A549 (cell line): ENCODE data around the gene NFAM1. TPM values are rescaled to one million over a fixed set of nuclear protein-coding genes. Genes with fewer than 3 reads are reported as not detected.

Experiments
- ATAC-seq, 2 experiments: fragments of 200-7000 bp in 1 of 2; fragments of >200 bp in 1 of 2; cut with Nextera tagmentation in 1 of 2; cut with Tn5 transposase in 1 of 2; 3 replicates each; pipeline versions ENCODE4 v1.8.0 to v1.9.1; 2018 to 2020; ENCODE audit warnings: mild to moderate bottlenecking in 1 of 2, moderate library complexity in 1 of 2
- CTCF ChIA-PET: fragments of 300-600 bp; sonication (Branson Sonifier 250); formaldehyde crosslinking; extraction: SDS; loops from one replicate; lab custom pipeline; 2021; ENCODE audit warnings: antibody characterized with exemption, inconsistent platforms; lab: Yijun Ruan, JAX
- POLR2A ChIA-PET: fragments of 350-600 bp; formaldehyde crosslinking; extraction: SDS; loops from one replicate; lab custom pipeline; 2021; ENCODE audit warnings: antibody characterized with exemption, inconsistent platforms; lab: Yijun Ruan, JAX
- DNase-seq, 2 experiments: peaks; one replicate each; pipeline versions ENCODE4 v3.0.0 to v3.0.0-alpha.2; 2011 to 2016; ENCODE audit warnings: low read depth in 1 of 2, low spot score in 1 of 2
- FAIRE-seq: peaks from 2 replicates; lab custom pipeline; 2011; peaks lifted over from hg19 to GRCh38; lab: Jason Lieb, UNC
- H3K27ac ChIP-seq, 2 experiments: fragments of >200 bp; sonication (Bioruptor Twin); formaldehyde crosslinking; 3 replicates each; pipeline ENCODE4 v1.5.1; 2016 to 2017
- H3K4me1 ChIP-seq: fragments of >200 bp; sonication (Bioruptor Twin); formaldehyde crosslinking; 3 replicates; pipeline ENCODE4 v1.6.1; 2016
- H3K4me2 ChIP-seq: fragments of >200 bp; sonication (Bioruptor Twin); formaldehyde crosslinking; 3 replicates; pipeline ENCODE4 v1.6.1; 2016
- H3K4me3 ChIP-seq: fragments of >200 bp; sonication (Bioruptor Twin); formaldehyde crosslinking; 3 replicates; pipeline ENCODE4 v1.5.1; 2016
- H3K9me3 ChIP-seq: fragments of >200 bp; sonication (Bioruptor Twin); formaldehyde crosslinking; 3 replicates; pipeline ENCODE4 v1.6.1; 2016
- BHLHE40 ChIP-seq: IDR thresholded peaks from 2 replicates; pipeline ENCODE4 v1.6.1; 2012; ENCODE audit warnings: low read depth, low read length, inconsistent platforms
- EHF ChIP-seq: fragments of 250-450 bp; sonication (Bioruptor Pico); IDR thresholded peaks from 2 replicates; pipeline ENCODE4 v1.5.0; 2020; ENCODE audit warnings: mild to moderate bottlenecking
- EHMT2 ChIP-seq: fragments of 200-600 bp; sonication (generic); IDR thresholded peaks from 2 replicates; pipeline ENCODE4 v1.6.1; 2016; ENCODE audit warnings: antibody characterized with exemption, low read depth, mild to moderate bottlenecking, moderate library complexity
- EP300 ChIP-seq, 2 experiments: fragments of >200 bp; sonication (Bioruptor Twin); formaldehyde crosslinking; IDR thresholded peaks; 2 replicates in 1 of 2; 3 replicates in 1 of 2; pipeline ENCODE4 v1.6.1; 2016 to 2017
- FOXS1 ChIP-seq: fragments of 250-450 bp; sonication (Bioruptor Pico); IDR thresholded peaks from 2 replicates; pipeline ENCODE4 v1.5.0; 2020; ENCODE audit warnings: mild to moderate bottlenecking, moderate library complexity
- HDAC2 ChIP-seq: fragments of 200-600 bp; sonication (generic); IDR thresholded peaks from 2 replicates; pipeline ENCODE4 v1.6.1; 2016
- HOXA7 ChIP-seq: fragments of 250-450 bp; sonication (Bioruptor Pico); IDR thresholded peaks from 2 replicates; pipeline ENCODE4 v1.5.0; 2020; ENCODE audit warnings: mild to moderate bottlenecking, moderate library complexity
- HOXB13 ChIP-seq: fragments of 250-450 bp; sonication (Bioruptor Pico); IDR thresholded peaks from 2 replicates; pipeline ENCODE4 v1.5.0; 2020; ENCODE audit warnings: low read depth, mild to moderate bottlenecking, moderate library complexity
- HOXB5 ChIP-seq: fragments of 250-450 bp; sonication (Bioruptor Pico); IDR thresholded peaks from 2 replicates; pipeline ENCODE4 v1.5.0; 2020; ENCODE audit warnings: mild to moderate bottlenecking, moderate library complexity
- JUNB ChIP-seq: fragments of >200 bp; sonication (Bioruptor Twin); formaldehyde crosslinking; IDR thresholded peaks from 2 replicates; pipeline ENCODE4 v1.6.1; 2016
- MAZ ChIP-seq: fragments of 150-350 bp; IDR thresholded peaks from 2 replicates; pipeline ENCODE4 v1.6.1; 2014; ENCODE audit warnings: antibody characterized with exemption, low read depth, low read length, borderline replicate concordance
- MYC ChIP-seq: IDR thresholded peaks from 2 replicates; pipeline ENCODE4 v1.6.1; 2012; ENCODE audit warnings: mild to moderate bottlenecking, inconsistent platforms, low read length, improper control_type of control experiment, borderline replicate concordance
- NFE2L2 ChIP-seq: fragments of 150-350 bp; conservative IDR thresholded peaks from 2 replicates; pipeline ENCODE4 v1.6.1; 2014; ENCODE audit warnings: low read length
- PHF8 ChIP-seq: fragments of 200-600 bp; sonication (generic); IDR thresholded peaks from 2 replicates; pipeline ENCODE4 v1.6.1; 2016; ENCODE audit warnings: low read depth, mild to moderate bottlenecking, antibody characterized with exemption, moderate library complexity, borderline replicate concordance
- TFCP2L1 ChIP-seq: fragments of 250-450 bp; sonication (Bioruptor Pico); IDR thresholded peaks from 2 replicates; pipeline ENCODE4 v1.5.0; 2021; ENCODE audit warnings: mild to moderate bottlenecking
- TP53 ChIP-seq: fragments of 250-450 bp; sonication (Bioruptor Pico); IDR thresholded peaks from 2 replicates; pipeline ENCODE4 v1.5.0; 2021; ENCODE audit warnings: mild to moderate bottlenecking, moderate library complexity
- ZC3H11A ChIP-seq: fragments of 450-650 bp; IDR thresholded peaks from 2 replicates; pipeline ENCODE4 v1.6.1; 2014; ENCODE audit warnings: antibody characterized with exemption, mild to moderate bottlenecking
- ZFP36 ChIP-seq: fragments of 450-650 bp; IDR thresholded peaks from 2 replicates; pipeline ENCODE4 v1.6.1; 2014; ENCODE audit warnings: borderline replicate concordance; ENCODE audit not compliant: partially characterized antibody
- ZSCAN20 ChIP-seq: fragments of 250-450 bp; sonication (Bioruptor Pico); IDR thresholded peaks from 2 replicates; pipeline ENCODE4 v1.8.0; 2022; ENCODE audit warnings: mild to moderate bottlenecking, moderate library complexity
- WGBS: methylation state at CpG from one replicate; pipeline ENCODE4 v1.1.6; 2017; ENCODE audit errors: missing lambda C conversion rate; 5-methylcytosine and 5-hydroxymethylcytosine counted together
- polyA plus RNA-seq, 4 experiments: library from polyadenylated mRNA; depleted of rRNA in 3 of 4; stranded (reverse); fragments of >200 nt; fragmentation: RNase III in 1 of 4; extraction: RNeasy Plus Mini Kit Qiagen cat#74134 plus additional on column Dnase treatment in 1 of 4; gene quantifications; 2 replicates in 3 of 4; 3 replicates in 1 of 4; pipeline ENCODE4 v1.2.3, GENCODE V29; 2011 to 2017
- TF ChIP-seq, protein P1 (sequence below): fragments of >200 bp; sonication (Bioruptor Twin); formaldehyde crosslinking; IDR thresholded peaks from 2 replicates; pipeline ENCODE4 v1.6.1; 2016
- TF ChIP-seq, protein P2 (sequence below): fragments of >200 bp; sonication (Bioruptor Twin); formaldehyde crosslinking; IDR thresholded peaks from 3 replicates; pipeline ENCODE4 v1.5.1; 2016
- TF ChIP-seq, protein P3 (sequence below): fragments of 450-650 bp; IDR thresholded peaks from 2 replicates; pipeline ENCODE4 v1.6.1; 2014; ENCODE audit warnings: antibody characterized with exemption
- TF ChIP-seq, protein P4 (sequence below): fragments of 200-600 bp; sonication (generic); IDR thresholded peaks from 2 replicates; pipeline ENCODE4 v1.6.1; 2016; ENCODE audit warnings: antibody characterized with exemption, mild to moderate bottlenecking, moderate library complexity
- TF ChIP-seq, protein P5 (sequence below): fragments of 250-450 bp; sonication (Bioruptor Pico); IDR thresholded peaks from 2 replicates; pipeline ENCODE4 v1.5.0; 2020; ENCODE audit warnings: low read depth, mild to moderate bottlenecking, moderate library complexity

NFAM1 gene
- polyA plus RNA-seq, 2 of the 4 experiments (the other 2 are of a cell fraction): not detected

DNA sequence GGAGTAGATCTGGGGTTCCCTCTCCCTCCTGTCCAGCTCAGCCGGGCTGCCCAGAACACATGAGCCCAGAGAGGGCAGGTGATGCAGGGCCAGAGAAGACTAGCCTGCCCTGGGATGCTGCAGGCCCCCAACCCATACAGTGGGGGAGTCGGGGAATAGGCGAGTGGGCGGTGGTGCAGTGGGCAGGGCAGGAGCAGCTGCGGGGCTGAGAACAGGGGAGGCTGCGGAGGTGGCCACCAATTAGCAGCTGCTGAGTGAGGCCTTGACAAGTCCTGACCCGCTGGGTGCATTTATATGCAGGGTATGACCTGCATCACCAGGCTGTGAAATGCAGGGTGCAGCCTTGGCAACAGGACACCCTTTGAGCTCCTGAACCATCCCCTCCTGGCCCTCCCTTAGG lies 43.1 kb downstream of the NFAM1 start:
- TF ChIP-seq, protein P1, sequence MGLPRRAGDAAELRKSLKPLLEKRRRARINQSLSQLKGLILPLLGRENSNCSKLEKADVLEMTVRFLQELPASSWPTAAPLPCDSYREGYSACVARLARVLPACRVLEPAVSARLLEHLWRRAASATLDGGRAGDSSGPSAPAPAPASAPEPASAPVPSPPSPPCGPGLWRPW: no peak
- TF ChIP-seq EHMT2: no peak
- no peak for TF ChIP-seq ZC3H11A
- no peak for TF ChIP-seq BHLHE40
- TF ChIP-seq, protein P2, sequence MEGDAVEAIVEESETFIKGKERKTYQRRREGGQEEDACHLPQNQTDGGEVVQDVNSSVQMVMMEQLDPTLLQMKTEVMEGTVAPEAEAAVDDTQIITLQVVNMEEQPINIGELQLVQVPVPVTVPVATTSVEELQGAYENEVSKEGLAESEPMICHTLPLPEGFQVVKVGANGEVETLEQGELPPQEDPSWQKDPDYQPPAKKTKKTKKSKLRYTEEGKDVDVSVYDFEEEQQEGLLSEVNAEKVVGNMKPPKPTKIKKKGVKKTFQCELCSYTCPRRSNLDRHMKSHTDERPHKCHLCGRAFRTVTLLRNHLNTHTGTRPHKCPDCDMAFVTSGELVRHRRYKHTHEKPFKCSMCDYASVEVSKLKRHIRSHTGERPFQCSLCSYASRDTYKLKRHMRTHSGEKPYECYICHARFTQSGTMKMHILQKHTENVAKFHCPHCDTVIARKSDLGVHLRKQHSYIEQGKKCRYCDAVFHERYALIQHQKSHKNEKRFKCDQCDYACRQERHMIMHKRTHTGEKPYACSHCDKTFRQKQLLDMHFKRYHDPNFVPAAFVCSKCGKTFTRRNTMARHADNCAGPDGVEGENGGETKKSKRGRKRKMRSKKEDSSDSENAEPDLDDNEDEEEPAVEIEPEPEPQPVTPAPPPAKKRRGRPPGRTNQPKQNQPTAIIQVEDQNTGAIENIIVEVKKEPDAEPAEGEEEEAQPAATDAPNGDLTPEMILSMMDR: no peak
- no peak for TF ChIP-seq TFCP2L1 (CRISPR knock-in tag)
- no peak for TF ChIP-seq HOXB13 (CRISPR knock-in tag)
- TF ChIP-seq HDAC2: no peak
- TF ChIP-seq, protein P3, sequence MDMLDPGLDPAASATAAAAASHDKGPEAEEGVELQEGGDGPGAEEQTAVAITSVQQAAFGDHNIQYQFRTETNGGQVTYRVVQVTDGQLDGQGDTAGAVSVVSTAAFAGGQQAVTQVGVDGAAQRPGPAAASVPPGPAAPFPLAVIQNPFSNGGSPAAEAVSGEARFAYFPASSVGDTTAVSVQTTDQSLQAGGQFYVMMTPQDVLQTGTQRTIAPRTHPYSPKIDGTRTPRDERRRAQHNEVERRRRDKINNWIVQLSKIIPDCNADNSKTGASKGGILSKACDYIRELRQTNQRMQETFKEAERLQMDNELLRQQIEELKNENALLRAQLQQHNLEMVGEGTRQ: no peak
- no peak for TF ChIP-seq MAZ
- no peak for TF ChIP-seq HOXA7 (CRISPR knock-in tag)
- TF ChIP-seq EHF: no peak
- no peak for TF ChIP-seq HOXB5 (CRISPR knock-in tag)
- FAIRE-seq (no peak), ATAC-seq (no peak), DNase-seq (no peak)
- 83% methylated on average over 6 of the region's 7 CpGs for WGBS
- H3K27ac ChIP-seq: no peak overlapping the region
- POLR2A ChIA-PET: no interaction called here
- H3K4me1 ChIP-seq: no peaks in the 10 kb centered on the region
- no peak overlapping the region for H3K4me3 ChIP-seq
- CTCF ChIA-PET: no interaction called here
- no peak overlapping the region for H3K4me2 ChIP-seq
- no peaks in the 10 kb centered on the region for H3K9me3 ChIP-seq

DNA sequence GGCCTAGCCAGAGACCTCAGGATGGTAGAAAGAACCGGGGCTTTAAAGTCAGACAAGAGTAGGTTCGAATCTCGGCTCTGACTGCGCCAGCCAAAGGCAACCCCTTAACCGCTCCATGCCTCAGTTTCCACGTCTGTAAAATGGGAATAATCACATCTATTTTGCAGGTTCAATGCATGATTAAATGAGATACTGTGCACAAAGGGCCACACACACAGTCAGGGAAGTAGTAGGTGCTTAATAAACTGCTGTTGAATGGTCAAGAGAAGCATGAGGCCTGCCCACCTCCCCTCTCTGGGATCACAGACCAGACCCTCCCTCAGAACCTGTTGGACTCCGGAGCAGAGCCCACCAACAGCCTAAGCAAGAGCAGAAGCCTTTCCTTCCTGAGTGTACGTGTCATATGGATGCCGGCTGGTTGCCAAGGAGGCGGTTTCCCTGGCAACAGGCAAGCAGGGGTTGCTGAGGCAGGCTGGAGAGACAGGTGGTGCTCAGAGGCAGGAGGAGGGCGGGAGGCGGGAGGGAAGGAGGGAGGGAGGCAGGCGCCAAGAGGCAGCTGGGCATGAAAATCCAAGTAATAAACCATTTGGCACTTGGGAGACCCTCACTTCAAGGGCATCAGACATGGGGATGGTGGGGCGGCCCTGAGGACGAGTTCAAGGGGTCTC lies 43.9 kb downstream of the NFAM1 start:
- H3K4me2 ChIP-seq: no peak overlapping the region
- H3K4me1 ChIP-seq: no peaks in the 10 kb centered on the region
- POLR2A ChIA-PET: no interaction called here
- no peak overlapping the region for H3K4me3 ChIP-seq
- H3K27ac ChIP-seq: no peak overlapping the region
- no peak for FAIRE-seq
- no peak for TF ChIP-seq TP53
- no peak for TF ChIP-seq NFE2L2
- no peak for TF ChIP-seq ZSCAN20 (CRISPR knock-in tag)
- no peak for TF ChIP-seq MYC
- TF ChIP-seq, all 56 proteins: peak for 0
- H3K9me3 ChIP-seq: no peaks in the 10 kb centered on the region
- CTCF ChIA-PET: interaction anchor here (1.3 to 1.4 kb wide), 2 partner anchors 49 to 56 kb away, joined by 3 to 4 read pairs; no protein-coding TSS in a partner anchor
- ATAC-seq (no peak), DNase-seq (no peak)
- 53% methylated on average over 10 of the region's 15 CpGs for WGBS

DNA sequence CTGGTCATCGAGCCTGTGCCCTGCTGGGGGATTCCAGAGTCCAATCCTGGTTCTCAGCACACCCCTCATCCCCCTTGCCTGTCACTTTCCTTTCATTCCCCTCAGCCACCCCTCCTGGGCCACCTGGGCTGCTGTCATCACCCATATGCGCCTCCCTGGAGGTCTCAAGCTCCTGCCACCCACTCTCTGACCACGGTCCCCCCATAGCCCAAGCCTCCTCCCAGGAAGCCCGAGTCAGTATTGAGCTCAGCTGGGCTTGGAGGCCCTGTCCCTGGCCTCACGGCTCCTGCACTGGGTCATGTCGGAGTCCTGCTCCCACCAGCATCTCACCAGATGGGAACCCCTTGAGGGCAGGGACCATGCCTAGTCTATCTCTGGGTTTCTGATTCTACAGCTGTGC lies 44.6 kb downstream of the NFAM1 start:
- Histone ChIP-seq H3K4me1 (no peaks in the 10 kb centered on the region), H3K9me3 (no peaks in the 10 kb centered on the region), H3K4me2 (no peak overlapping the region), H3K27ac (no peak overlapping the region), H3K4me3 (no peak overlapping the region)
- no peak for DNase-seq
- WGBS: 47% methylated on average over 2 of the region's 6 CpGs
- ChIA-PET POLR2A (no interaction called here), CTCF (interaction anchor here (1.3 to 1.4 kb wide), 2 partner anchors 50 to 57 kb away, joined by 3 to 4 read pairs; no protein-coding TSS in a partner anchor)
- no peak for FAIRE-seq
- ATAC-seq: no peak
- TF ChIP-seq, protein P4, sequence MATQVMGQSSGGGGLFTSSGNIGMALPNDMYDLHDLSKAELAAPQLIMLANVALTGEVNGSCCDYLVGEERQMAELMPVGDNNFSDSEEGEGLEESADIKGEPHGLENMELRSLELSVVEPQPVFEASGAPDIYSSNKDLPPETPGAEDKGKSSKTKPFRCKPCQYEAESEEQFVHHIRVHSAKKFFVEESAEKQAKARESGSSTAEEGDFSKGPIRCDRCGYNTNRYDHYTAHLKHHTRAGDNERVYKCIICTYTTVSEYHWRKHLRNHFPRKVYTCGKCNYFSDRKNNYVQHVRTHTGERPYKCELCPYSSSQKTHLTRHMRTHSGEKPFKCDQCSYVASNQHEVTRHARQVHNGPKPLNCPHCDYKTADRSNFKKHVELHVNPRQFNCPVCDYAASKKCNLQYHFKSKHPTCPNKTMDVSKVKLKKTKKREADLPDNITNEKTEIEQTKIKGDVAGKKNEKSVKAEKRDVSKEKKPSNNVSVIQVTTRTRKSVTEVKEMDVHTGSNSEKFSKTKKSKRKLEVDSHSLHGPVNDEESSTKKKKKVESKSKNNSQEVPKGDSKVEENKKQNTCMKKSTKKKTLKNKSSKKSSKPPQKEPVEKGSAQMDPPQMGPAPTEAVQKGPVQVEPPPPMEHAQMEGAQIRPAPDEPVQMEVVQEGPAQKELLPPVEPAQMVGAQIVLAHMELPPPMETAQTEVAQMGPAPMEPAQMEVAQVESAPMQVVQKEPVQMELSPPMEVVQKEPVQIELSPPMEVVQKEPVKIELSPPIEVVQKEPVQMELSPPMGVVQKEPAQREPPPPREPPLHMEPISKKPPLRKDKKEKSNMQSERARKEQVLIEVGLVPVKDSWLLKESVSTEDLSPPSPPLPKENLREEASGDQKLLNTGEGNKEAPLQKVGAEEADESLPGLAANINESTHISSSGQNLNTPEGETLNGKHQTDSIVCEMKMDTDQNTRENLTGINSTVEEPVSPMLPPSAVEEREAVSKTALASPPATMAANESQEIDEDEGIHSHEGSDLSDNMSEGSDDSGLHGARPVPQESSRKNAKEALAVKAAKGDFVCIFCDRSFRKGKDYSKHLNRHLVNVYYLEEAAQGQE: no peak
- TF ChIP-seq FOXS1 (CRISPR knock-in tag) (no peak), PHF8 (no peak), ZFP36 (no peak), EP300 (IDR thresholded peaks at IDR 0.05) (no peak), JUNB (no peak), HOXB5 (CRISPR knock-in tag) (no peak), MAZ (no peak)
- TF ChIP-seq, protein P5, sequence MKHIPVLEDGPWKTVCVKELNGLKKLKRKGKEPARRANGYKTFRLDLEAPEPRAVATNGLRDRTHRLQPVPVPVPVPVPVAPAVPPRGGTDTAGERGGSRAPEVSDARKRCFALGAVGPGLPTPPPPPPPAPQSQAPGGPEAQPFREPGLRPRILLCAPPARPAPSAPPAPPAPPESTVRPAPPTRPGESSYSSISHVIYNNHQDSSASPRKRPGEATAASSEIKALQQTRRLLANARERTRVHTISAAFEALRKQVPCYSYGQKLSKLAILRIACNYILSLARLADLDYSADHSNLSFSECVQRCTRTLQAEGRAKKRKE (CRISPR knock-in tag): no peak
- TF ChIP-seq, protein P2: no peak
